AG09319 (cell line): Measurements from ENCODE around the gene DDB1.

Source experiments
- DNase-seq: peaks from one replicate; pipeline ENCODE4 v3.0.0-alpha.2; 2010; ENCODE audit warnings: low read depth; ENCODE audit errors: extremely low read depth
- CTCF ChIP-seq: IDR thresholded peaks from 2 replicates; pipeline ENCODE4 v1.5.1; 2011; ENCODE audit warnings: low read depth, mild to moderate bottlenecking, inconsistent platforms, low read length, moderate library complexity

The DDB1 gene

DNA sequence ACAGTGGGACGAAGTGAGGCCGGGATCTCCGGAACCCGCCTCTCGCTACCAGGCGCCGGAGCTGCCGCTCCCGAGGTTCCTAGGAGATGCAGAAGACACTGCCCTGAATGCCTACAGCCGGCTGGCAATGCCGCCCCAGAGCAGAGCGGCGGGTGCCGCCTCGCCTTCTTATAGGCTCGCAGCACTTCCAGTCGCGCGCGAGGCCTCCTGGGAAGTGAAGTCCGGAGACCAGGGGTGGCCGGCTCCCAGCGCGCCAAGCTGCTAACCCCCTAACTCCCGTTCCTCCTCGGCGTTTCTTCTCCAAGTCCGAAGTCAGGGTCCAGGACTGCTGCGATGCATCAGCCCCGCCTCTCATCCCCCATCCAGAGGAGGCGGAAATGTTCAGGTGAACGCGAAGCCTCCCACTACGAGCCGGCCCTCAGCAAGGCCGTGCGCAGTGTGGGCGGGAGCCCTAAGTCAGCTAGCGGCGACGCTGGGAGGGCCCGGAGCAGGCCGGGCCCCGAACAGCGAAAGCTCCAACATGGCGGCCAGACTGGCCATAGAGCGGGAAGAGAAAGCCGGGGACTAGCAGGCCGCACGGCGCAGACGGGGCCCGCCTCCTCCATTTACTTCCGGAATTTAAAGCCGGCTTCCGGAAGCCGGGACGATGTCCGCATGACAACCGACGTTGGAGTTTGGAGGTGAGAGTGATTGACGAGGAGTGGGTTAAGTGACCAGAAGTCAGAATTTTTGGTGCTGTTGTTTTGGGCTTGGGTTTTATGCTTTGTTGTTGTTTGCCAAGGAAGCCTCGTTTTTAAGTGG, 29.0 kb upstream of the DDB1 start, which contains the start of the genes CYB561A3 and TMEM138:
TSS of gene CYB561A3 (minus strand) at position 142 of the 801 bp plus-strand sequence. CDS start 5,169 bp downstream, outside the sequence.
TSS of gene TMEM138 (plus strand) at position 634 of the 801 bp plus-strand sequence. CDS start 2,017 bp downstream, outside the sequence.
- peak; percentile 79 for DNase-seq
- TF ChIP-seq CTCF = no peak

DNA sequence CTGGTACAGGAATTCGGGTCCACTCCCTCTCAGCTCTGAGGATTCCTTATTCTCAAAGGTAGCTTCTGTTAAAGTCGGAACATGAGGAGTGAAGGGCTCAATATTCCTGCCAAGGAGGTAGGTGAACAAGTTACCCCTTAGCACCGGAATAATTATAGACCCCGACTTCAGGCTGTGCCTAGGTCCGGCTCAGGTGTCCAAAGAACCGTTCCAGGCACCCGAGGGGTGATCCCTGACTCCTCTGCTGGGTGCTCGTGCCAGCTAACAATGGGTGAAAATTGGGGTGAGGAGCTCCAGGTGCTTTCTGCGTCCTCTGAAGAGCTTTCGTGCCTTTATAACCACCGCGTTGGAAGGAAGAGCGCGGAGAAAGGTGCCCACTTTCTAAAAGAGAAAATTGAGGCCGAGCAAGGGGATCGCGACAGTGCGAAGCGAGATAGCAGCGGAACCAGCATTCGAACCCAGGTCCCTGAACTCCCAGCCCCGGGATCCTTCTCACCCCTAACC, 28.4 kb upstream of the DDB1 start:
- no peak for DNase-seq
- TF ChIP-seq CTCF = no peak

GRCh38 chr11:61359516-61359915, 26.6 kb upstream of the DDB1 start:
- no peak for TF ChIP-seq CTCF
- DNase-seq = no peak

DNA sequence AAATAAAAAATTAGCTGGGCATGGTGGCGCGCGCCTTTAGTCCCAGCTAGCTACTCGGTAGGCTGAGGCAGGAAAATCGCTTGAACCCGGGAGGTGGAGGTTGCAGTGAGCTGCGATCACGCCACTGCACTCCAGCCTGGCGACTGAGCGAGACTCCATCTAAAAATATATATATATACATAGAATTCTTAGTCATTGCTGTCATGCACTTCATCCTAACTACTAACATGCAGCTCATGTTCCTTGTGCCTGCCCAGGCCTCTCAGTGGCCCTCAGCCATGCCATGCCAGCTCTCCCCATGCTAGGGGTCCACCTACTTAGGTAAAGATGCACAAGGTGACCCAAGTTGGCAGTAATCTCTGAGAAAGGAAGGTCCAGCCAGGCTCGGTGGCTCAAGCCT, 25.7 kb upstream of the DDB1 start:
- no peak for DNase-seq
- no peak for TF ChIP-seq CTCF

- no peak for TF ChIP-seq CTCF
- DNase-seq = no peak
These were observed 25.0 kb upstream of the DDB1 start for GRCh38 chr11:61357894-61358239.

DNA sequence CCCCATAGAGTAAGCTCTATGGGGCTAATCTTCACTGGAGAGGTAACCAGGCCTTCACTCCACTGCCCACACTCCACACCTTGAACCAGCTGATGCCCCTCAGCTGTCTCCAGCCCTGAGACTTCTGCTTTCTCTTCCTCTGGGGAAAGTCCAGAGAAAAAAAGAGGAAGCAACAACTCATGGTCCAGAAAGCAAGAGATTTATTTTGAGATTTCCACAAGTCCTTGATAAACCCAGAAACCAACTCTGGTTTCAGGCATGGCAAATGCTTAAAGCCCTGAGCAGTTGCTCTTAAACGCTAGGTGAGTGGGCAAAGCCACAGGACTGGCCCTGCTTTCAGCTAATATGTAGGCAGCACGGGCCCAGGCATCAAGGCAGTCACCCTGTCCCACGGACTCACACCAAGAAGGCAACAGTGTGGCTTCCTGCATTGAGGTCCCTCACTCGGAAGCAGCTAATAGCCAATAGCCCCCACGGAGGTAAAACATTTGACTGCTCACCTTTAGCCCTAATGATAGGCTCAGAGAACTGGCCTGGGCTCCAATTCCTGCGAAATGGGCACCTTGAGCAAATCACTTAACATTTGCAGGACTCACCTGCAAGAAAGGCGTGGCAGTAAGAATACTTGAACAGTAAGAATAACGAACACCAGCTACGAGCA, 24.5 kb upstream of the DDB1 start:
- DNase-seq = no peak
- no peak for TF ChIP-seq CTCF

DNA sequence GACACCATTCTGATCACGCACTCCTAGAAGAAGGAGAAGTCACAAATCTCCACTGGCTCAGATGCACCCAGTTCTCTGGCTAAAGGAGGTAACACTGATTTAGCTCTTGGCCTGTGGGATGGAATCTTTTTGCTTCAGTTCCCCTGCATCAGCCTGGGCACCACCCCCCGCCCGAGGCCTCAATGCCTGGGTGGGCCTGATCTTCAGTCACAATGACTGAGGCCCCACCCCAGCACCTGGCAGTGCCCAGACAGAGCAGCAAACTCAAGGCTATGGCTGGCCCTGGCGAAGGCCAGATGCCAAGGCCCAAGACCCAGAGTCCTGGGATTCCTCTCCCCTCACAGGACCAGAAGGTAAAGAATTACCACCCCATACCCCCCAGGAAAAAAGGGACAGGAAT, 23.8 kb upstream of the DDB1 start:
- no peak for DNase-seq
- no peak for TF ChIP-seq CTCF
